ENCODE measurements around the gene CDCA7L.

CDCA7L gene

GRCh38 chr7:21948887-21949540 is 3.3 kb upstream of the CDCA7L start:
- Histone ChIP-seq H3K27me3 (ENCODE audit: low read length) (no peaks in the 10 kb centered on the region), H3K79me2 (ENCODE audit: insufficient read depth, low read length) (peaks cover 5% of the 10 kb centered on the region; the same call in 1 of the 2 replicates), H3K36me3 (ENCODE audit: low read length) (no peaks in the 10 kb centered on the region), H3K4me3 (ENCODE audit: insufficient read depth, low read length, poor library complexity, severe bottlenecking) (no peak overlapping the region), H3K9me2 (replicated peaks; ENCODE audit: insufficient read depth, low read length) (no peaks in the 10 kb centered on the region), H3K9ac (ENCODE audit: low read length) (no peak overlapping the region), H3K9me3 (ENCODE audit: insufficient read depth, low read length) (no peaks in the 10 kb centered on the region), H3K27ac (ENCODE audit: low read depth, low read length) (no peak overlapping the region), H3K4me2 (ENCODE audit: low read depth, low read length, poor library complexity, severe bottlenecking) (no peak overlapping the region), H3F3A (ENCODE audit: insufficient read depth) (peaks cover 17% of the 10 kb centered on the region), H2AFZ (ENCODE audit: low read depth, low read length, severe bottlenecking) (no peak overlapping the region), H4K20me1 (ENCODE audit: low read depth, low read length) (no peaks in the 10 kb centered on the region)
- TF ChIP-seq CTCF (IDR thresholded peaks at IDR 0.05; ENCODE audit: insufficient read depth, low read length, poor library complexity, severe bottlenecking) (no peak), EZH2phosphoT487 (conservative IDR thresholded peaks at IDR 0.05; ENCODE audit: low read length) (no peak)

- H3F3A ChIP-seq (ENCODE audit: insufficient read depth), result peaks cover 17% of the 10 kb centered on the region
- no peaks in the 10 kb centered on the region for H3K27me3 ChIP-seq (ENCODE audit: low read length)
- no peak overlapping the region for H3K27ac ChIP-seq (ENCODE audit: low read depth, low read length)
- H3K9me3 ChIP-seq (ENCODE audit: insufficient read depth, low read length), result no peaks in the 10 kb centered on the region
- TF ChIP-seq CTCF (IDR thresholded peaks at IDR 0.05; ENCODE audit: insufficient read depth, low read length, poor library complexity, severe bottlenecking) (no peak), EZH2phosphoT487 (conservative IDR thresholded peaks at IDR 0.05; ENCODE audit: low read length) (no peak)
- no peaks in the 10 kb centered on the region for H3K36me3 ChIP-seq (ENCODE audit: low read length)
- no peak overlapping the region for H3K9ac ChIP-seq (ENCODE audit: low read length)
- no peak overlapping the region for H2AFZ ChIP-seq (ENCODE audit: low read depth, low read length, severe bottlenecking)
- H3K4me3 ChIP-seq (ENCODE audit: insufficient read depth, low read length, poor library complexity, severe bottlenecking), result no peak overlapping the region
- no peaks in the 10 kb centered on the region for H4K20me1 ChIP-seq (ENCODE audit: low read depth, low read length)
- no peak overlapping the region for H3K4me2 ChIP-seq (ENCODE audit: low read depth, low read length, poor library complexity, severe bottlenecking)
- peaks cover 11% of the 10 kb centered on the region; the same call in 1 of the 2 replicates for H3K79me2 ChIP-seq (ENCODE audit: insufficient read depth, low read length)
- no peaks in the 10 kb centered on the region for H3K9me2 ChIP-seq (replicated peaks; ENCODE audit: insufficient read depth, low read length)
These were observed 2.7 kb upstream of the CDCA7L start for GRCh38 chr7:21948364-21948763.

- Histone ChIP-seq H2AFZ (ENCODE audit: low read depth, low read length, severe bottlenecking) (no peak overlapping the region), H3K9me3 (ENCODE audit: insufficient read depth, low read length) (no peaks in the 10 kb centered on the region), H3F3A (ENCODE audit: insufficient read depth) (peaks cover 17% of the 10 kb centered on the region), H3K27ac (ENCODE audit: low read depth, low read length) (no peak overlapping the region), H4K20me1 (ENCODE audit: low read depth, low read length) (peaks cover 1% of the 10 kb centered on the region; the same call in 1 of the 2 replicates), H3K9me2 (replicated peaks; ENCODE audit: insufficient read depth, low read length) (no peaks in the 10 kb centered on the region), H3K27me3 (ENCODE audit: low read length) (no peaks in the 10 kb centered on the region), H3K79me2 (ENCODE audit: insufficient read depth, low read length) (peaks cover 16% of the 10 kb centered on the region), H3K36me3 (ENCODE audit: low read length) (no peaks in the 10 kb centered on the region), H3K9ac (ENCODE audit: low read length) (no peak overlapping the region), H3K4me2 (ENCODE audit: low read depth, low read length, poor library complexity, severe bottlenecking) (no peak overlapping the region), H3K4me3 (ENCODE audit: insufficient read depth, low read length, poor library complexity, severe bottlenecking) (no peak overlapping the region)
- no peak for TF ChIP-seq CTCF (IDR thresholded peaks at IDR 0.05; ENCODE audit: insufficient read depth, low read length, poor library complexity, severe bottlenecking)
- no peak for TF ChIP-seq EZH2phosphoT487 (conservative IDR thresholded peaks at IDR 0.05; ENCODE audit: low read length)
These were observed 2.2 kb upstream of the CDCA7L start for GRCh38 chr7:21947946-21948345.
